GM19035 (cell line): ENCODE measurements around the gene CCDC197.

ENCODE experiments used
- ATAC-seq: cut with Tn5 transposase; IDR thresholded peaks from one replicate; pipeline ENCODE4 v1.9.1; 2021; ENCODE audit not compliant: unreplicated experiment

CCDC197 gene

GRCh38 chr14:94054936-94055335 lies 57.8 kb downstream of the CCDC197 start:
- no peak for ATAC-seq

GRCh38 chr14:94056579-94057308 lies 59.6 kb downstream of the CCDC197 start:
- peak; percentile 82 for ATAC-seq

GRCh38 chr14:94058128-94058673 lies 61.1 kb downstream of the CCDC197 start:
- ATAC-seq, result no peak
